Limb (tissue), 2 donors: ENCODE measurements around the gene ZBTB3.
"Not testable (repeated sequence)": the region's sequence is repeated elsewhere in the genome, so short reads cannot be mapped to it uniquely, and the experiment has no call there.

Experiments
- DNase-seq, 2 donors: peaks; one replicate each; pipeline ENCODE4 v3.0.0-alpha.2; 2016; ENCODE audit errors: extremely low spot score in 2 of 2

ZBTB3 gene

DNA sequence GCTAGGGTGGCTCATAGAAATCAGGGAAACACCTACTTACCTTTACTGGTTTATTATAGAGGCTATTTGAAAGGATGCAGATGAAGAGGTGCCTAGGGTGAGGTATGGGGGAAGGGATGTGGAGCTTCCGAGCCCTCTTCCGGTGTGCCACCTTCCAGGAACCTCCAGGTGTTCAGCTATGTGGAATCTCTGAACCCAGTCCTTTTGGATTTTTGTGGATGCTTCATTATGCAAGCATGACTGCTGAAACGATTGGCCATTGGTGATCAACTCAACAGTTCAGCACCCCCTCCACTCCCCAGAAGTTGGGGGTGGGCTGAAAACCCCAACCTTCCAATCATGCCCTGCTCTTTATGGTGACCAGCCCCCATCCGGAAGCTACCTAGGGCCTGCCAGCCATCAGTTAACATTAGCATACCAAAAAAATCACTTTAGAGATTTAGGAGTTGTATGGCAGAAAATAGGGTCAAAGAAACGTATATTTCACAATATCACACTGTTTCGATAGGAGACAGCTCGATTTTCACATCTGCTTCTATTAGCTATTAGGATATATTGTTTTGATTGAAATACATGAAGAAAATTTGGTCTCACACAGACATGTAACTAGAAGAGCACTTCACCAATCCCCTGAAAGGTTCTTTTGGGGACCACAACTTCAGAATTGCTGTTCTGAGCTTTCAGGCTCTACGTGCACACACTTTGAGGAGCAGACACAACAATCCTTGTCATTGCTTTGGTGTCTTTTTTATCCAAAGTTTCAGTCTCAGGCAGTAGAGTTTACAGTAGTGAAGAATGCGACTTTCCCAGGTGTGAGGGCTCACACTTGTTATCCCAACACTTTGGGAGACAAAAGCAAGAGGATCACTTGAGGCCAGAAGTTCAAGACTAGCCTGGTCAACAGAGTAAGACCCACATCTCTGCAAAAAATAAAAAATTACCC is 4.2 kb upstream of the ZBTB3 start:
- DNase-seq = no peak

DNA sequence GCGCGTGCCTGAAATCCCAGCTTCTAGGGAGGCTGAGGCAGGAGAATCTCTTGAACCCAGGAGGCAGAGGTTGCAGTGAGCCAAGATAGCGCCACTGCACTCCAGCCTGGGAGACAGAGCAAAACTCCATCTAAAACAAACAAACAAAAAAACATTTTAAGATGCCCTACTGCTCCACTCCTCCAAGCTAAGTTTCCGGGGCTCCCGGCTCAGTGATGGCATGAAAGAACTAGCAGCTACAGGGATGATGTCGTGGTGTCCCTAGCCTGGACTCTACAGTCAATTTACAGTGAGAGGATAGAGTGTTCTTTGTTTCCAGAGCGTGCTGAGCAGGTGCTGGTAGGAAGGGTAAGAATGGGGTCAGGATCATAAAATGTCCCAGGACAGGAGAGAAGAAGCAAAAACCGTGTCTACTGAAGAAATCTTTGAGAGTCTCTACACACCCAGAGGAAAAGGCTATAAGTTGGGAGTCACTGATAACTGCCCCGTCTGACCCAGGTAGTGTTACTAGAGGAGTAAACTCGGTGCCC is 1.2 kb upstream of the ZBTB3 start:
- no peak for DNase-seq

DNA sequence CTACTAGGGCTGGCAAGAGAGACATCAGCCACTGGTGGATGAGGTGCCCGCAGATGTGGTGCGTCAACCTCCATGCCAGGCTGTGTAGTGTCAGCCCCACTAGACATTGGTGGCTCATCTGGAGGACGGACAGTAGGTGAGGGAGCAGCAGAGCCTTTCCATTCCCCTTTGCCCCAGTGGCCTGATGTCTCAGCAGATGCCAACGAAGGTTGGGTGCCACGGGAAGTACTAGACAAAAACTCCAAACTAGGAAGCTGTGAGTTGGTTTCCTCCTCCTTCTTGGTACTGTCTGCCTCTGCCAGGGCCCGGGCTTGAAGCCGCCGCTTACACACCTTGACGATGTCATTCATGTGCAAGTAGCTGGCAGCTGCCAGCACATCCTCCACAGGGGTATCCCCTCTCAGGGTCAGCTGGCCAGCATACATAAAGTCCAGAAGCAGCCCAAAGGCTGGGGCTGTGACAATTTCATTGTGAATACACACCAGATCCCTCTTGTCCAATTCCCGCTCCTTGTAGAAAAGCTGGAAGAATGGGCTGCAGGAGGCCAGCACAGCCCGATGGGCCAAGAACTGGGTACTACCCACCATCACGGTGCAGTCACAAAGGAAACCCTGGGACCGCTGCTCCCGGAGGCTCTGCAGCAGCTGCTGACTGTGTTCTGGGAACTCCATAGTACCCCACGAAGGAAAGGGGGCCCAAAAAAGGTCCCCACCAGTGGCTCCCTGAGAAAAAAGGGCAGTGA is 795 bp downstream of the ZBTB3 start:
- no peak for DNase-seq

DNA sequence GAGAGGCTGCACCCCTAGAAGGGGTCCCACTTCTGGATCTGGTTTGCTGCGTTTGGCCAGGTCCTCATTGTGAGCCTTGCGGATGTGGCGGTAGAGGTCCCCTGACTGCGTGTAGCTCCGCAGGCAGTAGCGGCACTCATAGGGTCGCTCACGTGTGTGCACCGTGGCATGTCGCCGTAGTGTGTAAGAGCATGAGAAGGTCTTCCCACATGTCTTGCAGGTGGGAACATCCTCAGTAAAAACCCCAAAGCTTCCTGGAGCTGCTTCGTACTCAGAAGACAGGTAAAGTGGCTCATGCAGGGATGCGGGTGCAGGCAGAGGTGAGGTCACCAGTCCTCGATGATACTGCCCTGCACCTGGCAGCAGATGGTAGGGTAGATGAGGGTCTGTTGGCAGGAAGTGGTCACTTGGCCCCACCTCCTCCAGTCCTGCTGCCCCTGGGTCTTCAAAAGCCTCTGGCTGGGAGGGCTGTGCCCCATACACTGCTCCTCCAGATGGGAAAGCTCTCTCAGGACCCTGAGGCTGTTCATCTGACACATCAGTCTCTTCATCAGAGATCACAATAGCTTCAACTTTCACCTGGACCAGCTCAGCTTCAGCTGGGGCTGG is 1.7 kb downstream of the ZBTB3 start:
- DNase-seq = no peak

DNA sequence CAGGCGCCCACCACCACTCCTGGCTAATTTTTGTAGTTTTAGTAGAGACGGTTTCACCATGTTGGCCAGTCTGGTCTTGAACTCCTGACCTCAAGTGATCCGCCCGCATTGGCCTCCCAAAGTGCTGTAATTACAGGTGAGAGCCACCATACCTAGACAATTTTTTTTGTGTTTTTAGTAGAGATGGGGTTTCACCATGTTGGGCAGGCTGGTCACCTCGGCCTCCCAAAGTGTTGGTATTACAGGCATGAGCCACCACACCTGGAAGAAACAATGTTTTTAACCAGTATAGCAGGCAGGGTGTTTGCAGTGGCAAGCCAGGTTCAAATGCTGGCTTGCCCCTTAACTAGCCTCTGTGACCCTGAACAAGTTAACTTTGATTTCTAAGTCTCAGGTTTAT is 4.0 kb downstream of the ZBTB3 start:
- not testable (repeated sequence) for DNase-seq

DNA sequence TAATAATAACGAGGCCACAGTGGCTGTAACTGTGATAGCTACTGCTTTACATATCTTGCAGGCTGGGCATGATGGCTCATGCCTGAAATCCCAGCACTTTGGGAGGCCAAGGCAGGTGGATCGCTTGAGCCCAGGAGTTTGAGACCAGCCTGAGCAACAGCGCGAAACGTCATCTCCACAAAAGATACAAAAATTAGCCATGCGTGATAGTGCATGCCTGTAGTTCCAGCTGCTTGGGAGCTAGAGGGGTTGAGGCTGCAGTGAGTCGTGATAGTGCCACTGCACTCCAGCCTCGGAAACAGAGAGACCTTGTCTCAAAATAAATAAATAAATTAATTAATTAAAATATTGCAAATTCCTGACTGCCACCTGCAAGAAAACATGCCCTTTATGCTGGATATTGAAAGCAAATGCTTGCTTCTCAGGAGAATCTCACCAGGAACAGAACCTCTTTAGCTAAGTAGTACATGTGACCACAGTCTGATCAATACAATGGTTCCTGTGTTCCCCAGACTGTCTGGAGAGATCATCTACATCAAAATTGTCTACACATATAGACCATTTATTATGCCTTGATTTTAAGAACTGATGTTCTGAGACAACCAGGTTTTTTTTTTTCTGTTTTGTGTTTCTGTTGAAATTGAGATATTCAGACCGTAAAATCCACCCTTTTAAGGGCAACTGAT is 6.3 kb downstream of the ZBTB3 start:
- no peak for DNase-seq

DNA sequence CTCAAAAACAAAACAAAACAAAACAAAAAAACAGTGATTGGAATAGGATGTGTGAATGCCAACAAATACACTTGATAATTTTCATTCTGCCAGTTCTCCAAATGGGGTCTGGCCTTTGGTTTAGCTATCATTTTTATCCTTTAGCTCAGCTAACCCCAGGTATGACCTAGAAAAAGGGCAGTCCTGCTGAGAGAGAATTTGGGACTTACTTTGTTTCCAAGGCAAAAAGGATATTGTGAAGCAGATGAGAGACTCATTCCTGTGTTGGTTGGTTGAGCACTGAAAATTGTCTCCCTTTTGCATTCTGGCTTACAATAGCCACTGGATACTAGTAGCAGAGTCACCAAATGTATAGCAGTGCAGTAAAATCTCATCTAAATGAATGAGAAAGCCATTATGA is 16.8 kb downstream of the ZBTB3 start:
- DNase-seq = no peak

DNA sequence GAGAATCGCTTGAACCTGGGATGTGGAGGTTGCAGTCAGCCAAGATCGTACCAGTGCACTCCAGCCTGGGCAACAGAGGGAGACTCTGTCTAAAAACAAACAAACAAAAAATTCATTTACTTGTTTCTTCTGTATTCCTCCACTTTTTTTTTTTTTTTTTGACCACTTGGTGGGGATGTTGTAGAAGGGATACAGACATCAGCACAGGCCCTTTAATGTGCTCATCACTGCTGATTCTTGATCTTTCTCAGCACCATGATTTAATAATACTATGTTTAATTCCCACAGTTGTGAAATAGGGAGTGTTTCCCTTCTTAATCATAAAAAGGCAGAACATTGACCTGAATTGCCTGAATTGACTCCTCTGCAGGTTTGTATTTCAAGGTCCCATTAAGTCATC is 21.1 kb downstream of the ZBTB3 start:
- no peak for DNase-seq

DNA sequence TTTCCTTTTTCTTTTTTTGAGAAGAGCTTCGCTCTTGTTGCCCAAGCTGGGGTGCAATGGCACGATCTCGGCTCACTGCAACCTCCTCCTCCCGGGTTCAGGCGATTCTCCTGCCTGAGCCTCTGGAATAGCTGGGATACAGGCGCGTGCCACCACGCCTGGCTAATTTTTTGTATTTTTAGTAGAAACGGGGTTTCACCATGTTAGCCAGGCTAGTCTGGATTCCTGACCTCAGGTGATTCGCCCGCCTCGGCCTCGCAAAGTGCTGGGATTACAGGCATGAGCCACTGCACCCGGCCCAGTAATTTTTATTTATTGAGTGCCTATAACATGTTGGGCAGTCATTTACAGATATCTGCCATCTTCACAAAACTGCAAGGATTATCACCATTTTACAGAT is 23.9 kb downstream of the ZBTB3 start:
- DNase-seq = not testable (repeated sequence)

DNA sequence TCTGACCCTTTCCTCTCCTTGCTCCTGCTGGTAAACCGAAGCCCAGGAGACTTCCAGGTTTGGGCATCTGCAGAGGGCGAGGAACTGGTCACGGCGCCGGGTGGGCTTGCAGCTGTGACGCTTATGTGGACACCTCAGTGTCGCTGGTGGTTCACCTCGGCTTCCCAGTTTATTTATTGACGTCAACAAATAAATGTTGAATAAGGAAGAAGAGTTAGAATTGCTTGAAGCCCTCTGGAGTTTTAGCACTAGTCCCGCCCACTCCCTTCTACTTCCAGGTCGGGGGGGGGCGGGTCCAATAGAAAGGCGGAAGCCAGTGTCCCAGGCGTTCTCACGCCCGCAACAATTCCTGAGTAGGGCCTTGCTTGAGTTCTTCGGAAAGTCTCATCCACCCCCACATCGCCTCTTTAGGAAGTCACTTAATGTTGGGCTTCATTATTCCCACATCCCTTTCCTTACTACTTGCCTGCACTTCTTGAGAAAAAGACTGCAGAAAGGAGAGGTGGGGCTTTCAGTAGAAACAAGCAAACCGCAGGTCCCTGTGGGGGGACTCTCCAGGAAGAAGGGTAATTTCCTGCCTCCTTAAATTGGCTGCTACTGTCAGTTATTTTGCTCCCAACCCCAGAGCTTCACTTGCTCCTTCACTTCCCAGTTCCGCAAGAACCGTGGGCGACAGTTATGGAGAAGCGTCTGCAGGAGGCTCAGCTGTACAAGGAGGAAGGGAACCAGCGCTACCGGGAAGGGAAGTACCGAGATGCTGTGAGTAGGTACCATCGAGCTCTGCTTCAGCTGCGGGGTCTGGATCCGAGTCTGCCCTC is 25.6 kb downstream of the ZBTB3 start, which contains the start of gene TTC9C:
Gene TTC9C, plus strand, starts transcription at position 316 of the 818 bp plus-strand sequence. Its CDS starts 363 bp downstream, at position 679.
- DNase-seq = peak; percentile 87 to 90

DNA sequence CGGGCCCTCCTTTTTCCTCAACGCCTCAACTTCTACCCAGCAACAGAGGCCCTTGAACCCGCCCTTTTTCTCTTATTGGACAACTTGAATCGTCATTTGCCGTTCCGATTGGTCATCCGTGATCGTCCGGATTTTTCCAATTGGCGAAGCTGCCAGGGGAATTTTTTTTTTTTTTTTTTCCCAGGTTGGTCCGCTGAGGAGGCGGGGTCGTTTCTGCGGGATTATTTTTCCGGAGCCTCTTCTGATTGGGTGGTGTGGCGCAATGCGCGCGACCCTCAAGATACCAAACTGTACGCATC is 26.1 kb downstream of the ZBTB3 start:
- DNase-seq = peak; percentile 90 to 98

DNA sequence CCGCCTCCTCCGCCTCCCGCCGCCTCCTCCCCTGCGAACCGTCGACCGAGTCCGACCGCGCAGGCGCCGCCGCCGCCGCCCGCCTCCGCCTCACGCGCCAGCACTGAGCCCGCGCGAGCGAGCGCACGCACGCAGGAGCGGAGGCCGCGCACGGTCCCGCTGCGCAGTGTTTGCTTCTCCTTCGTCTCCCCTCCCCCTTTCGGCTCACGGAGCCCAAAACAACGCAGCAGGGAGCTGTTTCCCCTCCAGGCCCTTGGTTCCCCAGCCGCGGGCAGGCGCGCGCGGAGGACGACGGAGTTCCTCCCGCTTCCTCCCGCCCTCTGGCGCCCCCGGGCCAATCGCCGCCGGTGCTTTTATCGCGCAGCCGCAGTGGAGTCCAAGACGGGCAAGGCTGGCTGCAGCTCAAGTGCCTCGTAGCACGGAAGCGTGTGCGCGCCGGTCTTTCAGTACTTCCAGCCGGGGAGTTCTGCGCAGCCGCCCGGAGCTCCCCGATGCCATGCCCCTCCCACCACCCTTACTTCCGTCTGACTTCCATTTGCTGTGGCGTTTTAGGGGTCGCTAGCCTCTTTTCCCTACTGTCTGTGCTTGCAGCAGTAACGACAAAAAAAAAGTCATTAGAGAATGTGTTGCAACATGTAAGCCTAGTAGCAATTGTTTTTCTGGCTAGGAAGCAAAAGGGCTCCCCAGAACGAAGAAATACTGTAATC is 26.6 kb downstream of the ZBTB3 start, which contains the start of gene HNRNPUL2:
Gene HNRNPUL2, minus strand, starts transcription at position 293 of the 707 bp plus-strand sequence. CDS start 301 bp downstream, outside the sequence.
- DNase-seq = peak; percentile 99

DNA sequence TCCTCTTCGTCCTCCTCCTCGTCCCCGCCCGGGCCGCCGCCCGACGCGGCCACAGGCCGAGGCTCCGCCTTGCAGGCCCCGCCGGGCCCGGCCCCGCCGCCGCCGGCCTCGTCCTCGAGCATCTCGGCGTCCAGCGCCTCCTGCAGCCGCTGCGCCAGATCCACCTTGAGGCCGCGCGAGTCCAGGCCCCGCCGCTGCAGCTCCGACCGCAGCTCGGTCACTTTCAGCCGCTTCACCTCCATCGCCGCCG is 27.1 kb downstream of the ZBTB3 start:
- DNase-seq = no peak

DNA sequence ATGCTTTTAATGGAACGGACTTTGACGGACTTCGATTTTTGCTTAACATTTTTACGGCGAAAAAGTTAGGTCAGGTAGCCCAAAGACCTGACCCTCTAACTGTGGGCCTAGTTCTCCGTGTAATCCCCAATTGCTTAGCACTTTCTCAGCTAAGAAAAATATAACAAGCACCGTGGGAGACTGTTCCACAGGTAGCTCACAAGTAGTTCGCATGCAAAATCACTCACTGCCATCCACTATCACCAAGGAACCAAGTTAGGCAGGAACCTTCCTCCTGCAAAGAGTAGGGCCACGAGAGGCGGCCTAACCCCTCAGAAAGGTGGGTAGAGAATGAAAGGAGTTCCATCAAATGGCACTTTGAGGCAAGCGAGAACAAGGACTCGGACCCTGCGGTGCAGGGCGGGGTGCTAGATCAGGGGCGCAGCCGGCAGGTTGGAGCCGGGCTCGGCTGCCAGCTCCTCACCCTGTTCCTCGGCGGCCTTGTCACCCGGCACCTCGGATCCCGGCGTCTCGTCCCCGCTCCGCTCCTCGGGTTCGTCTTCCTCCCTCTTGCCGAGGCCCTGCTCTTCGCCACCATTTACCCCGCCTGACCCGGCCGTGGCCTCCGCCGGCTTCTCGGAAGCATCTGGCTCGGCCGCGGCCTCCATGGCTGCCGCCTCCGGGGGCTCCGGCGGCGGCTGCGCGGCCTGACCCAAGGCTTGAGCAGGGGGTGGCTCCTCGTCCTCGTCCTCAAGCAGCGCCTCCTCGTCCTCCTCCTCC is 27.6 kb downstream of the ZBTB3 start:
- no peak for DNase-seq

DNA sequence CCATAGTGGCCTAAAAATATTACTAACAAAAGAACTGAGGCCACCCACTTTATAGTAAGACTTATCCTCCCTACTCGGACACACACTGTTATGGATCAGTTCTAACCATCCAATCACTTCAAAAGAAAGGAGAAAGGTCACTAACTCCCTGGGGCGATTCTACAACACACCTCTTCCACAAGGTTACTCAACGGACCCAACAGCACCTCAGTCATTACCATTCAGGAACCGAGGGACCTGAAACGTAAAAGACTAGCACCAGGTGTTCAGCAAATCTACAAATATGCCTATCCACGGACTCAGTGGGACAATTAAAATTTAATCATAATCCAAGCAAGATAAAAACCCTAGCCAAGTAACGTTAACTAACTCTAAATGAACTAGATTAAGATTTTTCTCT is 28.3 kb downstream of the ZBTB3 start:
- no peak for DNase-seq

DNA sequence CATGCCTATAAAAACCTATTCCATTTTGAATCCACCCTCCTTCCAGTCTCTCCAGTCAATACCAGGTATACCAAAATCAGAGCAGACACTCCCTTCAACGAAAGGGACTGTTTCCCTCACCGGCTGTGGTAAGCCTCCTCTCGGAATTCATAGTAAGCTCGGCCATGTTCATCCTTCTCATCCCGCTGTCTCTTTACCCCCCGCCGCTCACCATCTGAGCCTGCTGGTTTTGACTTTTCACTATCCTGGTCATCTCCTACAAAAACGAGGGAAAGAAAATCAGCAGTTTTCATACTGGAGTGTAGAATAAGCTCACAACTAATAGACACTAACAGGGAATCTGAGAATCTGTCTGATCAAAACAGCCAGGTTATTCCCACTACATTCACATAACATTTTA is 29.8 kb downstream of the ZBTB3 start:
- DNase-seq = no peak

DNA sequence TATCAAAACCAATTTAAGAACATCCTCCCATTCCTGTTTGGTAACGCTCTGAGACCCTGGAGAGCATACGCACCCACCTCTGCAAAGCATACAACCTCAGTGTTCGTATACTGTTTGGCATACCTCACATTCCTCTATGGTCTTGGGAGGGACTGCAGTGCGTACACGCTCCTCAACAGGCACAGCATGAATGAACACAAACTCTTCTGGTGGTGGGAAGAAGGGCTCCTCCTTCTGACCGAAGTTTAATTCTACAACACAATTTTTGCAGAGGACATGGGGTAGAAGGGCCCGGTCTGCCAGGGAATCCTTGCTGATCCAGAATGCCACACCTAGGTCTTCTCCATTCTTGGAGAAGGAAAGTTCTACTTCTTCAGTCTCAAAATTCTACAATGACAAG is 32.0 kb downstream of the ZBTB3 start:
- no peak for DNase-seq

DNA sequence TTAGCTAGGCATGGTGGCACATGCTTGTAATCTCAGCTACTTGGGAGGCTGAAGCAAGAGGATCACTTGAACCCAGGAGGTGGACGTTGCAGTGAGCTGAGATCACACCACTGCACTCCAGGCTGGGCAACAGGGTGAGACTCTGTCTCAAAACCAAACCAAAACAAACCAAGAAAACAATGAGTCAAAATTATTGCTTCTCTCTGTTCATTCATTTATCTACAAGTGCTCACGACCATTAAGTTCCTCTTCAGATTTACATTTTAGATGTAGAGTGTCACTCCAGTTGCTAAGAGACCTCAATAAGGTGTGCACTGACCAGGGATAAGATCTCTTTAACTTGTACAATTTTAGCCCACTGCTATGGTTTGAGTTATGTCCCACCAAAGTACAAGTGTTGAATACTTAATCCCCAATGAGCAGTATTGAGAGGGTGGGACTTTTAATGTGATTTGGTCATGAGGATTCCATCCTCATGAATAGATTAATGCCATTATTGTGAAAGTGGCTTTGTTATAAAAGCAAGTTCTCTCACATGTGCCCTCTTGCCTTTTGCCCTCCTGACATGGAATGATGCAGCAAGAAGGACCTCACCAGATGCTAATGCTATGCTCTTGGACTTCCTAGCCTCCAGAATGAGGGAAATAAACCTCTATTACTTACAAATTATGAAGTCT is 34.5 kb downstream of the ZBTB3 start:
- DNase-seq = no peak

DNA sequence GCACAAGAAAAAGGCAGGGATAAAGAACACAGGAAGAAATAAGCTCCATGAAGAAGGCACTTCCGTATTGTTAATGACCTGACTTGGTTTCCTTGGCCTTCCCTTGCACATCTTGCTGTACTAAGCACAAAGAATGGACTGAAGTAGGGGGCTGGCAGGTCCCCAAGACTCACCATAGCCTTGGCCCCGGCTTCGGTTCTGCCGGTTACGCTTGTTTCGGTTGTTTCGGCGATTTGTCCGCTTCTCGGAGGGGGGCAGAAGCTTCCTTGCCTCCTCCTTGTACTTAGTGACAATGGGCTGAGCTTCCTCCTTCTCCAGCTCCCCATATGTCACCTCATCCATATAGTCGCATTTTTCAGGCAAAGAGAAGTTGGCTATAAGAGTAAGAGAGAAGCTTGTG is 37.1 kb downstream of the ZBTB3 start:
- DNase-seq = no peak
